ENCODE results near the gene TXNDC11.

The TXNDC11 gene

DNA sequence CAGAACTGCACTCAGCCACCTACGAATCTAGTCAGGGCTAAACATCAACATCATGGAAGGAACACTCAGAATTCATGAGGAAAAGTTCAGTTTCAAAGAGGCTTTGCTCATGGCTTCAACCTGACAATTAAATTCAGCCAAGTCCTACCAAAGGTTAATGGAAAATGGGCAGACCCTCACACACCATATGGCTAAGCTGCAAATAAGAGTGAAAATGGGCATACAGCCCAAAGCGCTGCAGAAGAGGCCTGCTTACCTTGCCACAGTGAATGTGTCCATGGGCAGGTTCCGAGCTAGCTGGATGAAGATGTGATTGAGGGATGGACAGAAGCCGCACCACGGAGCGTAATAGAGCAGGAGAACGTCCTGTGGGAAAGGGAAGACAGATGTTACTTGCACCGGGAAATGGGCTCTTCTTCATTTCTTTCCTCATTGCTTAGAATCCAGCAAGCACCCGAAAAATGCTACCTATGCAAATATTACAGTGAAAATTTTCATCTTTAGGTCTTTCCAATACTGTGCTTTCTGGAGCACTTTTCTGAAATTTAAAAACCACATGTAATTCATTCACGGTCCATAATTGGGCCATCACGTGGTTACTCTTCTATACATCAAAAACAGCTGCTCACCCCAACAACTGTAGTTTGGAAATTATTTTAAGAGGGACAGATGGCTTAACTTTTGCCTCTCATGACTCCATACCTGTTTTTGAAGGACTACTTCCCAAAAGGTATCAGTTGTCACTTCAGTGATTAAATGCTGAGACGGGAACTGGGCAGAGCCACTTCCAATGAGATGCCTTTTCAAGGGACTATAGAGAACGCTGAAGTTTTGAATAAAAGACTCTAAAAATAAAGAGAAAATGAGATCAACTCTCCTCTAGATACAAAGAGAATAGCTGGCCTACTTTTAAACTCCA is 54.8 kb downstream of the TXNDC11 start:
- no peak for DNase-seq

DNA sequence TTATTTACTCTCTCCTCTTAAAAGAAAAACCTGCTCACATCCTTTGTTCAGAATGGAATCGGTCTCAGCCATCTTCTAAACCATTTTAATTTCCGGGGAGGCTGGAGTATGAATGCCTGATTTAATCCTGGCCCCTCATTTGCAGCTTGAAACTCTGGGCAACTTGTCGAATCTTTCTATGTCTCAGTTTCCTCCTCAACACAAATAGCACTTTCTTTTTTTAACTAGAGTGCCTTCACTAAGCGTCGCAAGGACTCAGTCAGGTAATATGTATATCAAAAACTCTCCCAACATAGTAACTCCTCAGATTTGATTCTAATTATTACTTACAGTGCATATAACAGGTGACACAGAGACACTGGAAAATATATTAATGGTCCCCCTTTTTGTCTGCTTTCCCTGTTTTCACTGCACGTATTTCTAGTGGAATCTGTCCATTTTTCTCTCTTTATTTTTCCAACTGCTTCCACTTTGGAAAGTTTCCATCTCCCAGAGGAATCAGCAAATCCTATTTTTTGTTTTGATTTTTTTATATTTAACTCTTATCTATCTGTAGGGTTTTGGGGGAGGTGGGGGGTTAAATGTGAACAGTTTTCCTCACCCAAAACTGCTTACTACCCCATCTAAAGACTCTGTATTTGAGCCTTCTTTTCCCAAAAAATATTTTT is 55.8 kb downstream of the TXNDC11 start:
- no peak for DNase-seq

DNA sequence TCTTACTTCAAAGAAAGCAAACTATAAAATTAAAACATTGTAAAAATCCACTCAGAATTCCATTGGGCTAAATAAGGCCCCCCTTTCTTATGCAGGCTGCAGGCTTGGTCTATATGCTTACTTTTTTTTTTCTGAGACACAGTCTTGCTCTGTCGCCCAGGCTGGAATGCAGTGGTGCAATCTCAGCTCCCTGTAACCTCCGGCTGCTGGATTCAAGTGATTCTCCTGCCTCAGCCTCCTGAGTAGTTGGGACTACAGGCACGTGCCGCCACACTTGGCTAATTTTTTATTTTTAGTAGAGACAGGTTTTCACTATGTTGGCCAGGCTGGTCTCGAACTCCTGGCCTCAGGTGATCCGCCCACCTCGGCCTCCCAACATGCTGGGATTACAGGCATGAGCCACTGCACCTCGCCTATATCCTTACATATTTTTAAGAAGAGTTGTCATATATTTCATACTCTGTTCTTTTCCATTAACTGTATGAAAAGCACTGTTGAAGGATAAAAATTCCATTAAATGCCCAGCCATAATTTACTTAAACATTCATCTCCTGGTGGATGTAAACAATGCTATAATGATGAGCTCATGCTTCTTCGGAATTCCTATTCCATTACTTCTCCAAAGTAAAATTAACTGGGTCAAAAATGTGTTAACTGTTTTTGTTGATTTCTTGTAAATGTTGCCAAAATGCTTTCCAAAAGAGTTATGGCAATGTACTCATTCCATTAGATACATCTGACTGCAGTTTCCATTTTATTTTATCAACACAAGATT is 56.6 kb downstream of the TXNDC11 start:
- DNase-seq = no peak

DNA sequence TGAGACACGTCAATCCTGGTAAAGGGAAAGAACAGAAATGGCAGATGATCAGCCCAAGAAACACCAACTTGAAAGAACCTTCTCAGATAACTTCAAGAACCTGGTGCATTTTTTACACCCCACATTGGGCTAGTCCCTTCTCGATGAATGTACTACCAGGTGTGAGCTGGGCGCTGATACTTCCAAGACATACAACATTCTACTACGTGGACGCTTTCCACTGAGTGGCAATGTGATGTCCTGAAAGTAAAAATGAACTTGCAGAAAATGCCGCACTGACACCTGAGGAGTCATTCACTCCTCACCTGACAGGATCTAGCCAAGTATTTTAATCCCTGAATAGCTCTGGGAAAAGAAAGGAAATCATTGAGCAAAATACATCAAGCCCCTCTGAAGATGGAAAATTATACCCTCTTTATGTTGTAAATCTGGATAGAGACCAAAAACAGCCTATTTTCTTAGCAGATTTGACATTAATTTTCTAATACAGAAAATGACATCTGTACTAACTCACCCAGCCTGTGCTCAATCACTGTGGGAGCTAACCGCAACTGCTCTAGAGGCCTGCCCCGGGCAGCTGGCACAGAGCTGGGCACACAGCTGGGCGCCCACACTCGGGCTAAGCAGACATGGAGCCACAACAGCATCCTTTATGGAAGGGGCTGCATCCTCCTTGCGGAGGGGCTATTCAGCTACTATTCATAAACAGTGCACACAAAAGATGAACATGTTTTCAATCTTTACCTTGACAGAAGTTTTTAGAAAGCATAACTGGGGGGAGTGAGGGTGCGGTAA is 58.2 kb downstream of the TXNDC11 start:
- DNase-seq = no peak

DNA sequence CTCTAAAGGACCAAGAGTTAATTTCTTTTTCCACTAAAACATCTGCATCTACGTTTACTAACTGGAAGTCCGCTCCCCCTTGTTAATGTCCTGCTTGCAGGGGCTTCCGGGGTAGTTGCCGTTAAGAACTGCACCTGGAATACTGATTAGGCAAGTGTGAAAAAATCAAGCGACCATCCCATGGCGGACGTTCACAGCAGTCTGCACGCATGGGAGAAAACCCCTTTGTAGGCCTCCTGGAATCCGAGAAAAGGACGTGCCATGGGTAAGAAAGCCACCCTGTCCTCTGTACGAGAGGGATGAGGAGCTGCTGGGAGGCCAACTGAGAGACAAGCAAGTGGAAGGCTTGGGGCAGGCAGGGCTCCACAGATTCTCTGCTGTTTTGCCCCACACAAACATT is 59.5 kb downstream of the TXNDC11 start:
- DNase-seq = no peak

DNA sequence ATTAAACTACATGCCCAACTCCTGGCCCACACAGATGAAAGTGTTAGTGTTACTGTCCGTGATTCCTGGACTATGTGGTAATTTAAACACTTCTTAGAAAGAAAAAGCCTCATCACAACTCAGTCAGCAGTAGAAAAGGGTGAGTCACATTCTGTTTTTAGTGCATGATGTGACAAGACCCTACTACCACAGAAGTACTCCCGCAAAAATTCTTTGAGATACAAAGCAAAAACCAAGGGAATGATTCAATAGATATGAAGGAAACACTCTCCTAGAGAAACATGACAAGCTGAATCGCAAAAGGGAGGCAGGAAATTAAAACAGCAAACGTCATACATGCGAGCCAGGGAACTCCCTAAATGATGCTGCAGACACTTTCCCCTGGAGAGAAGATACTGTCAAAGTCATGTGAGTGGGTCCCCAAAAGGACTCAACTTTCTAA is 60.0 kb downstream of the TXNDC11 start:
- DNase-seq = no peak

DNA sequence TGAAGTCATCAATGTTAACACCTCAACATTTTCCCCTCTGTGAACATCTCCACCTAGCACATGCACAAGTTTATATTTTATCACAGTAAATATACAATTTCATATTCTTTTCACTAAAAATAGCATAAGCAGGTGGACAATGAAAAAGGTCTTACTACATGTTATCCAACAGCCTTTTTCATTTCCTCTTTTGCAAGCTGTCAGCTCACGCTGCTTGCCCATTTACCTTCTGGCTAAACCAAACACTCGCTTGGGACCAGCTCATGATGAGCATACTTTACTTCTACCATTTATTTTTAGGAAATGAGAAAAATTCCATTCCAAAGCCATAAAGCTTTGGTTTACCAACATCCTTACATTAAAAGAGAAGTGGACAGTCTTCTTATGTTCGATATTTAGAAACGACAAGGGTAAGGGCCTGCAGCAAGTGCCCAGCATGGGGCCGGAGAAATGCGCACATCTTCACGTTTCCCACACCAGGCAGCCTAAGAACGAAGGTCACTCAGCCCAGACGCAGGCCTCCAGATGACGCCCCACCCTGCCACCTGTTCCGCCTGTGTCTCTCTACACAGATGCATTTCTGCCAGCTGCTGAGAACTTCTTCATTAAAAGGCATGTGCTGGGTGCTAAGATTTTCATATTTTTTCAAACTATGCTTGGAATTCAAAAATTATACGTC is 60.5 kb downstream of the TXNDC11 start:
- DNase-seq = no peak

DNA sequence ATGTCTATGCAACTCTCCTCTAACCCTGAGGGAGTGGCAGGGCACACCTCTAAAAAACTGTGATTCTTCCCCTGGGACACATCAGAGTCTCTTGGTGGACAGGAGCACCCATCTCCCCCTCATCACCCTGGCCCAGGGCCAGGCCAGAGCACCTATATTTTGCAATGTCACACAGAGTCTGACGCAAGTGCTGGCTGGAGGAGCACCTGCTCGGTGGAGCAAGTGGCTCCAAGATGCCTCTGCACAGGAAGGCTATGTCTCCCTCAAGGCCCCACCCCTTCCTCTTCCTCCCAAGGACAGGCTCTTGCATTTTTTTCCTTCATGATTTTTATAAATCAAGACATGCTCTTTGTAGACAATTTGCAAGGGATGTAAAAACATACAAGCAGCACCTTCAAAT is 61.1 kb downstream of the TXNDC11 start:
- no peak for DNase-seq

DNA sequence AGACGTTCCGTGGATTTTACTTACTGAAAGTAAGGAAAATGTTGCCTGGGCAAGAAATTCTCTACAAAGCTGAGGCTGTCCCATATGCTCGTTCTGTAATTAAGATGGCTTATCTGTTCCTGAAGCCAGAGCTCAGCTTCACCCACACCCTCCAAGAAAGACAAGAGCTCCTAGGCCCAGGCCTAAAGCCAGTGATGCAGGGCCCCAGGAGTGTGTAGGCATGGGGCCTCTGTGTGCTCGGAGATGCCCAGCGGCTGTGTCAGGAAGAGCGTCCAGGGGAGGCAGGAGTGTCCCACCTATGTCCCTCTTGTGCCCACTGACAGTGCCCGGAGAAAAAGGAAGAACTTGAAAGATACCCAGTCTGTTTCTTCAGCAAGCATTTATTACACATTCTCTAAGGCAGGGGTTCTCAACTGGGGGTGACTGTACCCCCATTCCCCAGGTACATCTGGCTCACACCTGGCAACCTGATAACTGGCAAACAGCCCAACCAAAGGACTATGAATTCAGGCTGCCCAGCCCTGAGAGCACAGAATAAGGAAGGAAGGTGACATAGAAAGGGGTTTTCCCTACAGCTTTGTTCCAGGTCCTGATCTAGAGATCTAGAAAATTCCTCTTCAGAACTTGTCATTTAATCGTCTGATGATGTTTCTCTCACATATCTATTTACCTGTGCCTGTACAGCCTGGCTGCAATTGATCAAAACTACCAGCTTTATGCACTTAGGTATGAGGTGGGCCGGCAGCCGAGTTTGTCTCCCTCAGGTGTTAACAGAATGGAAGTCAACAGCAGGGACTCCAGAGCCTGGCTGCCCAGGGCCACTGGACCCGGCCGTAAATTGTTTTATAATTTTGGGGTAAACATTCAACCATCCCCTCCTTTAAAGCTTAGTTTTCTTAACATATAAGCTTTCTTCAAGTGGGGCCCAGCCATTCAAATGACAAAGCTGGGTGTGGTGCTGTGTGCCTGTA is 62.4 kb downstream of the TXNDC11 start:
- DNase-seq = no peak

DNA sequence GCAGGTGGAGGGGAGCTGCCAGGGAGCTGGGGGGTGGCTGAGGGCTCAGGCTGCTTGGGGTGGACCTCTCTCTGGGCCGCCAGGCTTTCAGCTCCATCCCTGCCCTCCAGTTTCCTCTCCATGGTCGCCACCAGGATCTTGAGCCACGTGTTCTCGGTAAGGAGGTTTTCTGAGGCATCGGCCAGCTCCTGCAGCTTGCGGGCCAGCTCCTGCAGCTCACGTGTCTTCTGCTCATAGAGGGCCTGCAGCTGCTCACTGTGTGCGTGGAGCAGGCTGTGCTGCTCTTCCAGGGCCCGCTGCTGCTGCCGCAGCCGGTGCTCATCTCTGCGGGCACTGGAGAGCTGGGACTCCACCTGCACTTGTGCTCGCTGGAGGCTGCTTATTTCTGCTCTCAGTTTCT is 63.4 kb downstream of the TXNDC11 start:
- no peak for DNase-seq

DNA sequence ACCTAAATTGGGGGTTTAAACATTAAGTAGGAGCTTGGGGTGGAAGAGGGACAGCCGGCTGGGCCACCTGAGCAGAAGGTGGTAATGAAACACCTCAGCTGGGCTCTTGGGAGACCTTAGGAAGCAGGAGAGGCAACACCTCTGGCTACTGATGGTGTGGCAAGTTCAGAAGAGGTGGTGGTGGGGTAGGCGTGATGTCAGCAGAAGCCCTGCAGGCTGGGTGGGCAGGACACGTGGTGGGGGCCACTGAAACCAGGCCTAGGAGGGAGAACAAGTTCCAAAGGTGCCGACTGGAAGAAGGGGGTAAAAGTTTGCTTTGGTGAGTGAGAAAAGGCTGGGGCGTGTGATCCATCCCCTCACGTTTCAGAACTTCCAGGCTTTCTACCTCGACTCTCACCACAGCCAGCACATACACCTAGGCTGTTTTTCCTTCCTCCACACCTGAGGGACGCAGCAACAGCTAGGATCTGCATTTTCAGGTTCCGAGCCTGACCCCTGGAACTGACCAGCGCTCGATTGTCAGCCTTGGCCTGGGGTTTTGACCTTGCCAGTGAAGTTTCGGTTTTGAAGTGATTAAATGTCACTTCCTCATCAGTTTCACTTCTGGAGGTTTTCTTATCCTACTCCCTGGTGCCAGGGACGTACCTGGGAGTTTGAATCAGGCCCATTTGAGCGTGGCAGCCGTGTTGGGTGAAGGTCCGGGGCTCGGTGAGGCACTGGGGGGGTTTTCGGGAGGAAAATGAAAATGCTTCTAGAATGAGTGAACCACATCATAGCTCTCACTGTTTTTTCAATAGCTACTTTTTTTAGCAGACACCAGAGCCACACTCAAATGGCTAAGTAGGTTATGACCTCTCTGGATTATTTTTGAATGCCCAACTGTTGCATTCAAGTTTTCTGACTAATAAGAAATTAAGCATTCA is 64.4 kb downstream of the TXNDC11 start:
- no peak for DNase-seq

DNA sequence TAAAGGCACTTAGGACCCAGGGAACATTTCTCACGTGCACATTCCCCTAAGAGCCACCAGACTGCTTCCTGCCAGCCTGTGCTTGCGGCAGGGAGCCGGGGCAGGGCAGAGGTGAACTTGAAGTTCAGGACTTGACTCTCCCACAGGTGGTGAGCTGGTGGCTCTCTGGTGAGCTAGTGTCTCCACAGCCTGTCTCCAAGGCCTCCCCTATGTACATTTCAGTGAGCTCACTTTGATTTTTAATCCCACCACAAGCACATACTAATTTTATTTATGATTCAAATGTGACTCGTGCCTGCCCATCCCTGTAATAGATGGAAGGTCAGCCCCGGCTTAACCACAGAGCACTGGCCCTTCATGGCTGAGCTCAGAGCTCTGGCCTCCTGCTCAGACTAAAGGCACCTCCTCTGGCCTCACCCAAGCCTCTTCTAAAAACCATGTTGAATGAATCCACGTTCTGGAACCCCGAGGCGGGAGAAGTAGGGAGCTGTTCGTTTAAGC is 65.2 kb downstream of the TXNDC11 start:
- DNase-seq = no peak

DNA sequence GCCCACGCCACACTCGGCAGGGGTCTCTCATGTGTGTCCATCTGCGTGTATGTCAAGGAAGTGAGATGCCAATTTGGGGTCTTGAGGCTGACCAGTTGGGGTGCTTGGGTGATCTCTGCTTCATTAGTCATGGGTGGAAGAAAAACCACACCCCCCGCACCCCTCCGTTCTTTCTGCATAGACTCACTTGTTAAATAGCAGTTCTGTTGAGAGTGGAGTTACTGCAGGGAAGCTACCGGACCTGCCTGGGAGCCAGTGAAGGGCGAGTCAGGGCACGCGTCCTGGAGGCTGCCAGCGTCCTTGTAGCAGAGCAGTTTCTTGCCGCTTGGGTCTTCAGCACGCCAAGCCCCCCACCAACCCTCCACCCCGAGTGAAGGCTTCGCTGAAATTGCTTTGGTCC is 65.9 kb downstream of the TXNDC11 start:
- no peak for DNase-seq

DNA sequence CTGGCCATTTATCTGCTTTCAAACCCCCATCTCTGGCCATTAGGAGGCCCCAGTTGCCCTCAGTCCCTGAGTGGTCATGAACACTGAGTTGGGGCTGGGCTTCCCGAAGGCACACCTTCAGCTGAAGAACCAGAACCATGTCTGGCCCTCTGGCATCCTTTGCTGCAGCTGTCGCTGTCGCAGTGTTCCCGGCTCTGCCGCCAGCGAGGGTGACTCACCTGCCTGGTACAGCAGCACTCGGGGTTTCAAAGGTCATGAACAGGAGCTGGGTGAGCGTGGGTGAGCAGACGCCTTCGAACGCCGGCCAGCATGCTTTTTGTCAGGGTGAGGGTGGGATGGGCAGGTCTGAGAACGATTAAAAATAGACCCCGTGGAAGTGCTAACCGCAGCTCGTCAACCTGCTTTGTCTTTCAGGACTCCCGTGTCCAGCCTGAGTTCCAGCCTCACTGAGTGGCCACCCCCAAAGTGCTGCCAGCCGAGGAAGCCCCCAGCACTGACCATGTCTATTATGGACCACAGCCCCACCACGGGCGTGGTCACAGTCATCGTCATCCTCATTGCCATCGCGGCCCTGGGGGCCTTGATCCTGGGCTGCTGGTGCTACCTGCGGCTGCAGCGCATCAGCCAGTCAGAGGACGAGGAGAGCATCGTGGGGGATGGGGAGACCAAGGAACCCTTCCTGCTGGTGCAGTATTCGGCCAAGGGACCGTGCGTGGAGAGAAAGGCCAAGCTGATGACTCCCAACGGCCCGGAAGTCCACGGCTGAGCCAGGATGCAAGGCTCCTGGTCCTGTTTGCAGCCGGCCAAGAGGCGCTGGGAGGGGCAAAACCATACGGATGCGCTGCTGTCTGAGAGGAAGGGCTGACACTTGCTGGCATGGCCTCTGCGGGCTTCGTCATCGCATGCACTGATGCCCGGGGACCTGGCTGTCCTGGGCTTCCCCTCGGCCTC is 66.8 kb downstream of the TXNDC11 start:
- no peak for DNase-seq

DNA sequence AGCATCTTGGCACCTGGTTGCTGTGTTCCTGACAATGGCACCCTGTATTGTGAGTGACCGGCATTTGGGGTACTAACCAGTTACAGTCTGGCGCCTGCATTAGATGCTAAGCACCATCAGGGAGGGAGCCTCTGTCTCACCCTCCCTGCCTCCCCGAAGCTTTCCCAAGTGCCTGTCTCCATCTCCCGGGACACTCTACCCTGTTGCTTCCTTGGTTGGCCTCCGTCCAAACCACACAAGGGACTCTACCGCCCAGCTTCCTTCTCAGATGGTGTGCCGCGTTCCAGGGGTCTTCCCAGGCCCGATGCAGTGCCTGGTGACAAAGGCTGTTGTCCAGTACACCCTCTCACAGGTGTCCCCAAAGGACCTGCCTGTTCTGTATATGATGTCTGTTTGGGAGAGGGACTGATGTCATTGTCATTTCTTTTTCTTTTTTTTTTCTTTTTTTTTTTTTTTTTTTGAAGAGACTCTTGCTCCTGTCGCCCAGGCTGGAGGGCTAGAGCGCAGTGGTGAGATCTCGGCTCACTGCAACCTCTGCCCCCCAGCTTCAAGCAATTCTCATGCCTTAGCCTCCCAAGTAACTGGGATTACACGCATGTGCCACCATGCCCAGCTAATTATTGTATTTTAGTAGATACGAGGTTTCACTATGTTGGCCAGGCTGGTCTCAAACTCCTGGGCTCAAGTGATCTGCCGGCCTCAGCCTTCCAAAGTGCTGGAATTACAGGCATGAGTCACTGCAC is 67.7 kb downstream of the TXNDC11 start:
- DNase-seq = no peak

DNA sequence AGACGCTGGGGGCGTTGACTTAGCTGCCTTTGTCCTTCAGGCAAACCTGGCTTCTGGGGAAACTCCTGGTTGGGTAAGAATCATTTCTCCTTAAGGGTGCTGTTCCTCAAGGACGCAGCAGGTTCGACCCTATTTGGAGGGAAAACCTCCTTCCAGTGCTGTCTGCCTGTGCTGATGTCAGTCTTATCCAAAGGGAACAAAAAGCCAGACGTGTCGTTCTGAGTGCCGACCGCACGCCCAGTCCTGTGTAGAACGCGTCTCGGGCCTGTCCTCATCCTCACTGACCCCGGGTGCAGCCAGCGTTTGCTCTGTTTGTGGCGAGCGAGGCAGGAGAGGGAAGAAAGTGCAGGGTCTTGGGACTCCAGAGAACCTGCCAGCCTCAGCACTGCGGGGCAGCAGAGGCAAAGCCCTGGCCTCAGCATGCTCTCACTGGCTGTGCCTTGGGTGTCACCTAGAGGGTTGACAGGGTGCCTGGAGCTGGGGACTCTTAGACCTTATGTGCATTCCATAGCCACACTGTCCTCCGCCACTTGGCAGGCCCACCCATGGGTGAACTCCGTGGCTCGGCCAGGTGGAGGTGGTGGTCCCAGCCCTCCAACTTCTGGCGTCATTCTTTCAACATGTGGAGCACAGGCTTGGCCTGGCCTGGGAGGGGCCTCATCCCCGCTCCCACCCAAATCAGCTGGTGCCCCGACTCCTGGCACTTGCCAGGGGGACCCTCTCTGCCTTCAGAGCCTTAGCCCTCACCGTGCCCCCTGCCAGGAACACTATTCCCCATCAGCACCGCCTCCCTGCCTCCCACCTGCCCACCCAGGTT is 68.4 kb downstream of the TXNDC11 start:
- no peak for DNase-seq
